ENCODE data around the gene OCA2.

DNA sequence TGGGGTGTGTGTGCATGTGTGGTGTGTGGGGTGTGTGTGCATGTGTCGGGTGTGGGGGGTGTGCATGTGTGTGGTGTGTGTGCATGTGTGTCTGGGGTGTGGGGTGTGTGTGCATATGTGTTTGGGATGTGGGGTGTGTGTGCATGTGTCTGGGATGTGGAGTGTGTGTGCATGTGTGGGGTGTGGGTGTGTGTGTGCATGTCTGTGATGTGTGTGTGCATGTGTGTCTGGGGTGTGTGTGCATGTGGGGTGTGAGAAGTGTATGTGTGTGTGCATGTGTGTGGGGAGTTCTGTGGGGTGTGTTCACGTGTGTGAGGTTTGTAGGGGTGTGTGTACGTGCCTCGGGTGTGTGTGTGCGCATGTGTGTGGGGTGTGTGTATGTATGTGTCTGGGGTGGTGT, 6.7 kb upstream of the OCA2 start:
- TF ChIP-seq, protein P1, sequence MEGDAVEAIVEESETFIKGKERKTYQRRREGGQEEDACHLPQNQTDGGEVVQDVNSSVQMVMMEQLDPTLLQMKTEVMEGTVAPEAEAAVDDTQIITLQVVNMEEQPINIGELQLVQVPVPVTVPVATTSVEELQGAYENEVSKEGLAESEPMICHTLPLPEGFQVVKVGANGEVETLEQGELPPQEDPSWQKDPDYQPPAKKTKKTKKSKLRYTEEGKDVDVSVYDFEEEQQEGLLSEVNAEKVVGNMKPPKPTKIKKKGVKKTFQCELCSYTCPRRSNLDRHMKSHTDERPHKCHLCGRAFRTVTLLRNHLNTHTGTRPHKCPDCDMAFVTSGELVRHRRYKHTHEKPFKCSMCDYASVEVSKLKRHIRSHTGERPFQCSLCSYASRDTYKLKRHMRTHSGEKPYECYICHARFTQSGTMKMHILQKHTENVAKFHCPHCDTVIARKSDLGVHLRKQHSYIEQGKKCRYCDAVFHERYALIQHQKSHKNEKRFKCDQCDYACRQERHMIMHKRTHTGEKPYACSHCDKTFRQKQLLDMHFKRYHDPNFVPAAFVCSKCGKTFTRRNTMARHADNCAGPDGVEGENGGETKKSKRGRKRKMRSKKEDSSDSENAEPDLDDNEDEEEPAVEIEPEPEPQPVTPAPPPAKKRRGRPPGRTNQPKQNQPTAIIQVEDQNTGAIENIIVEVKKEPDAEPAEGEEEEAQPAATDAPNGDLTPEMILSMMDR (IDR thresholded peaks at IDR 0.05; ENCODE audit: control extremely low read depth in 1 of 3, insufficient read depth in 1 of 3, low read depth in 1 of 3, low read length in 3 of 3) = no peak
- TF ChIP-seq USF2 (IDR thresholded peaks at IDR 0.05; ENCODE audit: low read length) (no peak), ZNF274 (IDR thresholded peaks at IDR 0.05; ENCODE audit: borderline replicate concordance, extremely low read depth, low read length) (no peak), CBX8 (IDR thresholded peaks at IDR 0.05; ENCODE audit: borderline replicate concordance, low read depth, low read length) (no peak), POLR2A (IDR thresholded peaks at IDR 0.05; ENCODE audit: control extremely low read depth in 1 of 2, low read depth in 2 of 2, low read length in 2 of 2) (no peak), SIX5 (IDR thresholded peaks at IDR 0.05; ENCODE audit: low read depth, low read length) (no peak), POLR2AphosphoS5 (IDR thresholded peaks at IDR 0.05; ENCODE audit: low read depth, low read length) (no peak), YY1 (IDR thresholded peaks at IDR 0.05; ENCODE audit: low read depth, low read length) (no peak), EP300 (IDR thresholded peaks at IDR 0.05; ENCODE audit: borderline replicate concordance in 1 of 2, low read depth in 2 of 2, low read length in 2 of 2) (no peak), SUZ12 (IDR thresholded peaks at IDR 0.05; ENCODE audit: low read length) (no peak)

All from H1 (cell line).